Stimulated activated CD8-positive, alpha-beta memory T cell treated with anti-CD3 and anti-CD28 coated beads, Interleukin-12 subunit alpha, Interleukin-12 subunit beta, amount 100 ng/mL, for 24 hours (primary cell): ENCODE measurements around the gene HOXD1.

Source experiments
- DNase-seq: peaks from one replicate; pipeline ENCODE4 v3.0.0-alpha.2; 2020; ENCODE audit errors: extremely low read depth

The HOXD1 gene

DNA sequence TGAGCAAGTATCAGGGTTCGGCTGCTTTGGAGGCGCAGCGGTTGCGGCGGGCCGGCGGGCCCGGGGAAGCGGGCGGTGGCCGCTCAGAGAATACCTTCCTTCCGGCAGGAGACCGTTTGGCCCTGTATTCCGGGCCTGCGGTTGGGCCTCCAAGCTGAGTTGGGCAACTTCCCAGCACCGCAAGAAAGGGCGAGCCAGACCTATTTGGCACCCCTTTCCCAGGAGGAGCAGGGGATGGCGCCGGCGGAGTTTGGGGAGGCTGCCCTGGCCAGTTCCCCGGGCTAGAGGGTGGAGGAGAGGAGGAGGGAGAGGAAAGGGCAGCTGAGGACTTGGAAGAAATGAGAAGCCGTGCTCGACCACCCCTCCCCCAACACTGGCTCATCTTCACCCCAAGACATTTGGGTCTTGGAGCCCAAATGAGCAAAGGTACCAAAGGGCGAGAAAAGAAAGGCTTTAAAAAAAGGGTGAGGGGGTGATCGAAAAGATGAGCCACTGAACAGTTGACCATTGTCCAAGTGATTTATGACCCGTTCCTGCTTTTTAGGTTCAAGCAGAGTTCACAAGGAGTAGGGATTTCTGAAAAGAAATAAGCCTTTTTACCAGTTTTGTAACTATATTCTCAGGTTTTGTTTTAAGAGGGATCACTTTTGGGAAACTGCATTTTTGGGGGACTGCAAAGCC is 23.0 kb upstream of the HOXD1 start:
- no peak for DNase-seq

DNA sequence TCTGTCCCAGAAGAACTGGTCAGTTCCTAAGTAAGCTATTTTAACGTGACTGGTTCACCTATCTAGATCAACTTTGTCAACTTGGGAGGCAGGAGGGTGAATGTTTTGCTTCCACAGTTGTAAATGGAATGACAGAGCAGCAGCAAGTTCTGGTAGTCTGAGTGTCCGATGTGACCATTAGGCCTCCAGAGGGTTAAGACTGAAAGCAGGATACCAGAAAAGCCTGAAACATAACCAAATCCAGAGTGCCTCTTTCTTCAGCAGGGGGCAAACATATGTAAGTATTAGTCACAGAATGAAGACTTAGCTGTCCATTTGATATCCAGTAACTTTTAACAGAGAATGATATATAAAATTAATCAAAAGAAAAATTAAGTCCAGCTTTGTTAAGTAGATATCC is 22.2 kb upstream of the HOXD1 start:
- no peak for DNase-seq

GRCh38 chr2:176167398-176167797 is 21.1 kb upstream of the HOXD1 start:
- DNase-seq, result no peak

- no peak for DNase-seq
These were observed 19.3 kb upstream of the HOXD1 start for GRCh38 chr2:176169181-176169580.

DNA sequence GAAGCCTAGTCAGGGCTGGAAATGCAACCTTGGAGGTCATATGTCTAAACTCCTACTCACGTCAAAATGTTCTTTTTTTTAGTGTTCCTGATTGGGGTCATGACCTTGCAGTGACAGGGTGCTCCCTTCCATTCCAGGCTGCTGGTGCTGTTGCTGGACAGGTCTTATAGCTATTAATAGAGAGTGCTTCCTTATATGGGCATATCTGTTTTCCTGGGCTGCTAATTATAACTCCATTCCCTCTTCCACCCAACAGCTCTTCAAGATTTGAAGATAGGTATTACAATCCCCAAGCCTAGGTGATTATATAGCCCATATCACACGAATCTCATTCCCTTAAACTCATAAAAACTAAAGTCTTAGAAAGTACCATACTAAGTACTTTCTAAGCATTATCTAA is 18.8 kb upstream of the HOXD1 start:
- DNase-seq, result no peak

GRCh38 chr2:176170602-176171305 is 17.7 kb upstream of the HOXD1 start:
- no peak for DNase-seq

- no peak for DNase-seq
These were observed 17.0 kb upstream of the HOXD1 start for GRCh38 chr2:176171351-176172006.

GRCh38 chr2:176172007-176172894 is 16.2 kb upstream of the HOXD1 start:
- DNase-seq, result no peak

GRCh38 chr2:176172895-176173566 is 15.4 kb upstream of the HOXD1 start:
- no peak for DNase-seq

DNA sequence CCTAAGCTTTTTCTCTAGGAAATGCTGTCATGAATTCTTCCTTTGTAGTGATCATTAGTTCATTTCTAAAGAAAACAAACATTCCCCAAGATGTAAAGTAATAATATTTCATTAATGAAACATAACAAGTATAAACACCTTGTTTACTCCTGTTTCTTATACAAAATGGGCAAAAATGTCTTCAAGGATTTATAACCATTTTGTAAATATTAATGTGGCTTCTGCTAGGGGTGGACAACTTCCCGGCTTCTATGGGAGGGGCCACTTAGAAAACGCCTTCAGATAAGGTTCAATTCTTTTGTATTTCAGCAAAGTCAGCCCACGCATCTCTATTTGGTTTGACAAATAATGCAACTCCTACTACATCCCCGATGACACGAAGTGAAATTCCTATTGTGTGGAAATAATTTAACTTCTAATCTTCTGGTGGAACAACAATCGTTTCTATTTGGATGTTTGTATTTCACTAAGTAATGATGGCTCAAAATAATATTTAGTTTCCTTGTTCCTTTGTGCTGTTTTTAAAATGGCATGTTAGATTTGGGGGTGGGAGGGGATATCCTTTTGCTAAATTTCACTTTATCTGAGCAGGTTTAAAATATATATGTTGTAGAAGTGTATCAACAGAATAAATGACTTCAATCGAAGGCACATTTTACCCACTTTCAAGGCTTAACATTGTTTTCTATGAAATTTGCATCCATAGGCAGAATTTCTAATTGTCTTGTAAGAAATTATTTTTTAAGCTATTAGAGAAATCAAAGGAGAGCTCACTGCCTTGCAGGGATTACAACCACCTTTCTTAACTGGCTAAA is 14.7 kb upstream of the HOXD1 start:
- DNase-seq, result no peak

- no peak for DNase-seq
These were observed 14.1 kb upstream of the HOXD1 start for GRCh38 chr2:176174382-176174823.

DNA sequence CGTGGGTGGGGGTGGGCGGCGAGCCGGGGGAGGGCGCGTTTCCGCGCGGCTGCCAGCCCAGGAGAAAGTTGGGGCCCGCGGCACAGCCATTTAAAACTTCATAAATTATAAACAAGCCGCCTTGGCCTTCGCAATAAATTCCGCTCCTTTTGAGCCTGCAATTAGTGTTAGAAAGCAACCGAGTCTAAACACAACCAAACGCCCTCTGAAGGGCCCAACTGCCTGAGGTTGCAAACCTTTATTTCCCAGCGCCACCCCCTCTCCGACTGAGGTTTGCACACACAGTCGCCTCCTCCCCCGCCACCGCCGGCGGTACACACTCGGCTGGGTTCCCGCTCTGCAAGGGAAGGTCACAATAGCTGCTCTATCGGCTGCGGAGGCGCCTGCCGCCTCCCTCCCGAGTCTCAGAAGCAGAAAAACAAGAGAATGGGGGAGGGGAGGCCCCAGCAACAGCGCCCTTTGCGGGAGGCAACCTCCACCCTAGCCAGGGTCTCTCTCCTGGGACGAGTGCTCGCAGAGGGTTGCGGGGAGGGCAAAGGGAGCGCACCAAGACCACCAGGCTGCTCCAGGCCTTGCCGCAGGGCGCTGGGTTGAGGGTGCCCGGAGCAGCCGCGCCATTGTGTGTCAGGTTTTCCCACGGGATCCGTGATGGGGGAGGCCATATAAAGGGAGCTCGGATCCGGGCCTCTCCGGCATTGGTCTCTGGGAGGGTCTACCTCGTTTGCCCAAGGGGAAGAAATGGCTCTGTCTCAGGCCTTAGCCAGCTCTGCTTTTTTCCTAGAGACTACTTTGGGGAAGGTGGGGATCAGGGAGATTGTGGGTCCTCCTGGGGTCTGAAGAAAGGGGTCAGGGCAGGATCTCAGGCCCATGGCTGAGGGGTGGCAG is 13.4 kb upstream of the HOXD1 start:
- DNase-seq, result no peak

GRCh38 chr2:176175709-176176607 is 12.5 kb upstream of the HOXD1 start:
- no peak for DNase-seq

GRCh38 chr2:176177580-176178037 is 10.9 kb upstream of the HOXD1 start:
- no peak for DNase-seq

DNA sequence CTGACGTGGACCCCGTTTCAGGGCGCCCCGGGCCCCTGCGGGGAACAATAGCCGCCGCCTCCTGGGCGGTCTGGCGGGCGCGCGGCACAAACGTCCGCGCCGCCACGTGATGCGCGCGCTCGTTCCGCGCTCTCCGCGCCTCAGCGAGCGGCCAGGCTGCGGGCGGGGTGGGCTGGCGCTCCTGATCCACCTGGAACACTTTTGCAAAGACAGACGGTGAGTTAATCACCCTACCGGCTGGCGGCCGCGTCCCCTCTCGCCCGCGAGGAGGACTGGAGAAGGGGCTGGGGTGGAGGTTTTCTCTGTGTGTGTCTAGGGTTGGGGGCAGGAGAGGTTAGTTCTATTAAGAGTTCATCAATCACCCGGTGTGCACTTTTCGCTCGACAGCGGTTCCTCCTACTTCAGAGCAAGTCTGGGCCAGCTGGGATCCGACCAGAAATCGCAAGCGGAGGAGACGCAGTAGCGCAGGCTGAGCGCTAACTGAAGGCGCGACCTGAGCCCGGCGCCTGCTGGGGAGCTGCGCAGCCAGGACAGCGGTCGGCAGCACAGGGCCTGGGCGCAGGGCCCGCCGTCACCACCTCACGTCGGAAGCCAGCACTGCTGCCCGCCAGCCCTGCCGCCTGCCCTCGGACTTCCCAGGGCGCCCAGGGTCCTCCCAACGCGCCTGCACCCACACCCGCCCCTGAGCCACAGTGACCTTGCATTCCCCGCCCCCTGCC is 10.3 kb upstream of the HOXD1 start:
- DNase-seq, result no peak

DNA sequence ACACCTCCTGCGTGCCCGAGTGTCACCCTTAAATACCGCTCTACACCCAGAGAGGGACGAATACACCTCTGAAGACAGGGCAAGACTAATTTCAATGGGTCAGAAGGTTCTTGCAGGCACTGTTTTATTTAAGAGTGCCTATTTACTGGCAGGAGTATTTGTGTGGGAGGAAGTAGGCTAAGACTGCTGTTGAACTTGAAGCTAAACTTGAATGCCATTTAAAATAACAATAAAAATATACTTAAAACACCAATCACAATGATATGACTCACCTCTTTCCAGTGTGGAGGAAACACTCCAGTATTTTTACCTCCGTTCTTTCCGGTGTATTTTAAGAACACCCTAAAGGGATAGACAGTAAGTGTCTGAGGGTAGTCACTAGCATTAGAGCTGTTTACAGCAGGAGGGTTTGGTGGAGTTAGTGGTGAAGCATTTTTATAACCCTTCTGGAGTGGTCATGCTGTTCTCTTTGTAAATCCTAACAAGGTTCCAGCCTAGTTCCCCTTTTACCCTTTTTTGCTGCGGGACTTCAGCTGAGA is 9.6 kb upstream of the HOXD1 start:
- no peak for DNase-seq

DNA sequence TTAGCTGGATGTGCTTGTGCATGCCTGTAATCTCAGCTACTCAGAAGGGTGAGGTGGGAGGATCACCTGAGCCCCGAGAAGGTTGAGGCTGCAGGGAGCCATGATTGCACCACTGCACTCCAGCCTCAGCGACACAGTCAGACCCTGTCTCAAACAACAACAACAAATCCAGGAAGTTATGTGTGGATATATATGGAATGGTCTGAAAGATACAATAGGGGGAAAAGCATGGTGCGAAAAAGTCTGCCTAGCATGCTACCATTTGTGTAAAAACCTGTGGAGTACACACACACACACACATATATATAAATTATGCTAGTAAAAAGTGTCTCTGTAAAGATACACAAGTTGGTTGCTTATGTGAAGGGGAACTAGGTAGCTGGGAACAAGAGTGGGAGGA is 6.9 kb upstream of the HOXD1 start:
- no peak for DNase-seq
